Measurements from ENCODE around the gene MARK1.

DNA sequence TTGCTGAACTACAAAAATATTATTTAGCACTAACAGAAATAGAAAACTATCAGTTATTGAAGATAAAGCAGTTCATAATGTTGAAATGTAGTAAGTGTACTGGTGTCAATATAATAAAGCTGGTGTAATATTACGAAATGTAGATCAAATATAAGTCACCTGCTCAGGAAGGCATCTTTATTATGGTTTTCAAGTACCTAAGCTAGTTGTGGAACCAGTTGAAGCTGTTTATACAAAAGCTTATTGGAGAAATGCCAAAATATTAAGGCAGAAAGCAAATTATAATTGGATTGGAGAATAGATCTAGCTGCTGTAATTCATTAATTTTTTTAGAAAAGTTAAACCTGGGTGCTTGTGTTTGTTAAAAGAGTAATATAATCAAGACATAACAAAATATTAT lies 6.2 kb upstream of the MARK1 start:
- TF ChIP-seq, protein P1, sequence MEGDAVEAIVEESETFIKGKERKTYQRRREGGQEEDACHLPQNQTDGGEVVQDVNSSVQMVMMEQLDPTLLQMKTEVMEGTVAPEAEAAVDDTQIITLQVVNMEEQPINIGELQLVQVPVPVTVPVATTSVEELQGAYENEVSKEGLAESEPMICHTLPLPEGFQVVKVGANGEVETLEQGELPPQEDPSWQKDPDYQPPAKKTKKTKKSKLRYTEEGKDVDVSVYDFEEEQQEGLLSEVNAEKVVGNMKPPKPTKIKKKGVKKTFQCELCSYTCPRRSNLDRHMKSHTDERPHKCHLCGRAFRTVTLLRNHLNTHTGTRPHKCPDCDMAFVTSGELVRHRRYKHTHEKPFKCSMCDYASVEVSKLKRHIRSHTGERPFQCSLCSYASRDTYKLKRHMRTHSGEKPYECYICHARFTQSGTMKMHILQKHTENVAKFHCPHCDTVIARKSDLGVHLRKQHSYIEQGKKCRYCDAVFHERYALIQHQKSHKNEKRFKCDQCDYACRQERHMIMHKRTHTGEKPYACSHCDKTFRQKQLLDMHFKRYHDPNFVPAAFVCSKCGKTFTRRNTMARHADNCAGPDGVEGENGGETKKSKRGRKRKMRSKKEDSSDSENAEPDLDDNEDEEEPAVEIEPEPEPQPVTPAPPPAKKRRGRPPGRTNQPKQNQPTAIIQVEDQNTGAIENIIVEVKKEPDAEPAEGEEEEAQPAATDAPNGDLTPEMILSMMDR (IDR thresholded peaks at IDR 0.05) = no peak
- TF ChIP-seq POLR2A (IDR thresholded peaks at IDR 0.05) = no peak

All from right lobe of liver (tissue), 4 donors.